Measurements from ENCODE around the gene PLEKHM3. TPM values are rescaled to one million over a fixed set of nuclear protein-coding genes. Genes with fewer than 3 reads are reported as not detected.

PLEKHM3 gene
- total and polyA plus RNA-seq, 4 donors, result 3.0 to 18.3 (median 5.5) TPM

- Histone ChIP-seq H3K4me3 (ENCODE audit: low read depth in 1 of 3, low read length in 3 of 3) (no peak overlapping the region), H3K36me3 (ENCODE audit: control insufficient read depth in 4 of 4, insufficient read depth in 3 of 4, low read depth in 1 of 4, low read length in 3 of 4) (peaks cover 0 to 2% (median 0%) of the 10 kb centered on the region in 4 donors), H3K4me1 (ENCODE audit: control insufficient read depth in 4 of 4, insufficient read depth in 4 of 4, low read length in 3 of 4) (peaks cover 0 to 20% (median 10%) of the 10 kb centered on the region in 4 donors), H3K9ac (ENCODE audit: low read depth in 1 of 2, low read length in 2 of 2) (no peak overlapping the region), H3K27me3 (ENCODE audit: control insufficient read depth in 4 of 4, insufficient read depth in 4 of 4, low read length in 3 of 4) (no peaks in the 10 kb centered on the region), H3K9me3 (ENCODE audit: control insufficient read depth in 4 of 4, low read length in 3 of 4) (no peaks in the 10 kb centered on the region), H3K27ac (ENCODE audit: low read depth in 1 of 2, low read length in 2 of 2) (peak overlapping the region in 1 of 2 donors; percentile 33)
- TF ChIP-seq RXRA (IDR thresholded peaks at IDR 0.05), result no peak
- TF ChIP-seq NR2F2 (IDR thresholded peaks at IDR 0.05), result no peak
- no peak for TF ChIP-seq MAX (IDR thresholded peaks at IDR 0.05)
- no peak for TF ChIP-seq JUND (IDR thresholded peaks at IDR 0.05)
- TF ChIP-seq SP1 (IDR thresholded peaks at IDR 0.05), result no peak
- TF ChIP-seq RAD21 (IDR thresholded peaks at IDR 0.05), result no peak
- no peak for TF ChIP-seq TAF1 (conservative IDR thresholded peaks at IDR 0.05)
- no peak for TF ChIP-seq ATF3 (IDR thresholded peaks at IDR 0.05)
- TF ChIP-seq FOXA1 (IDR thresholded peaks at IDR 0.05), result no peak
- no peak for TF ChIP-seq EGR1 (IDR thresholded peaks at IDR 0.05; ENCODE audit: low read depth in 2 of 2)
- no peak for TF ChIP-seq CTCF (IDR thresholded peaks at IDR 0.05; ENCODE audit: low read depth, low read length, missing input control)
- TF ChIP-seq HNF4A (conservative IDR thresholded peaks at IDR 0.05), result no peak
- TF ChIP-seq FOXA2 (IDR thresholded peaks at IDR 0.05), result no peak
- no peak for DNase-seq (ENCODE audit: low spot score)
- 89% methylated on average over 3 of the region's 3 CpGs for WGBS
These were observed 192.0 kb downstream of the PLEKHM3 start for GRCh38 chr2:207833251-207833751.

- DNase-seq (ENCODE audit: low spot score), result no peak
- Histone ChIP-seq H3K9ac (ENCODE audit: low read depth in 1 of 2, low read length in 2 of 2) (no peak overlapping the region), H3K4me3 (ENCODE audit: low read depth in 1 of 3, low read length in 3 of 3) (no peak overlapping the region), H3K27ac (ENCODE audit: low read depth in 1 of 2, low read length in 2 of 2) (peak overlapping the region in 1 of 2 donors; percentile 1), H3K9me3 (ENCODE audit: control insufficient read depth in 4 of 4, low read length in 3 of 4) (no peaks in the 10 kb centered on the region), H3K4me1 (ENCODE audit: control insufficient read depth in 4 of 4, insufficient read depth in 4 of 4, low read length in 3 of 4) (peaks cover 1 to 17% (median 7%) of the 10 kb centered on the region in 4 donors), H3K36me3 (ENCODE audit: control insufficient read depth in 4 of 4, insufficient read depth in 3 of 4, low read depth in 1 of 4, low read length in 3 of 4) (peaks cover 0 to 5% (median under 1%) of the 10 kb centered on the region in 4 donors), H3K27me3 (ENCODE audit: control insufficient read depth in 4 of 4, insufficient read depth in 4 of 4, low read length in 3 of 4) (no peaks in the 10 kb centered on the region)
- WGBS, result 82% methylated on average over 8 of the region's 8 CpGs
- TF ChIP-seq EGR1 (IDR thresholded peaks at IDR 0.05; ENCODE audit: low read depth in 2 of 2) (no peak), CTCF (IDR thresholded peaks at IDR 0.05; ENCODE audit: low read depth, low read length, missing input control) (no peak), RXRA (IDR thresholded peaks at IDR 0.05) (peak; percentile 7 to 41), ZBTB33 (IDR thresholded peaks at IDR 0.05) (no peak), FOXA1 (IDR thresholded peaks at IDR 0.05) (no peak), FOXA2 (IDR thresholded peaks at IDR 0.05) (no peak), GABPA (IDR thresholded peaks at IDR 0.05 in 1 of 2, conservative IDR thresholded peaks at IDR 0.05 in 1 of 2) (no peak), JUND (IDR thresholded peaks at IDR 0.05) (peak in 1 of 2 donors; percentile 25), HNF4A (conservative IDR thresholded peaks at IDR 0.05) (peak; percentile 45 to 61), MAX (IDR thresholded peaks at IDR 0.05) (no peak), TAF1 (conservative IDR thresholded peaks at IDR 0.05) (no peak), YY1 (IDR thresholded peaks at IDR 0.05) (no peak), RAD21 (IDR thresholded peaks at IDR 0.05) (peak; percentile 7 to 30)
These were observed 193.6 kb downstream of the PLEKHM3 start for GRCh38 chr2:207831584-207832248.

Measured in liver (tissue), 9 donors.